ENCODE measurements around the gene MYL12B.
A peak's percentile ranks its signal among the peaks of the same experiment; 100 is the strongest.

MYL12B gene

GRCh38 chr18:3246635-3247239 is 15.2 kb upstream of the MYL12B start:
- no peaks in the 10 kb centered on the region for H3K9me3 ChIP-seq (ENCODE audit: control insufficient read depth, insufficient read depth, low read depth, low read length)
- H3K4me3 ChIP-seq (ENCODE audit: low read depth, low read length) = peak overlapping the region; percentile 21
- peaks cover 11% of the 10 kb centered on the region for H3K4me1 ChIP-seq (ENCODE audit: control insufficient read depth, insufficient read depth, low read length)
- H3K27ac ChIP-seq (ENCODE audit: extremely low read depth, low read depth, low read length) = peak overlapping the region; percentile 95
- peaks cover 0 to 3% of the 10 kb centered on the region in 2 experiments; a peak in 2 of 3 replicates for H3K36me3 ChIP-seq (ENCODE audit: control insufficient read depth in 2 of 2, insufficient read depth in 1 of 2, low read length in 2 of 2)
- CTCF ChIA-PET = interaction anchor here (0.5 to 4.8 kb wide), 48 partner anchors 9 to 719 kb away, joined by 3 to 84 read pairs (median 4); no protein-coding TSS in a partner anchor
- TF ChIP-seq ZNF335 (tag by site-specific recombination; conservative IDR thresholded peaks at IDR 0.05) = peak; percentile 24
- TF ChIP-seq ZNF777 (tag by site-specific recombination; IDR thresholded peaks at IDR 0.05; ENCODE audit: borderline replicate concordance) = 0 out of 2 replicates have a peak, but pooled peaks have one; percentile 26
- TF ChIP-seq, protein P1, sequence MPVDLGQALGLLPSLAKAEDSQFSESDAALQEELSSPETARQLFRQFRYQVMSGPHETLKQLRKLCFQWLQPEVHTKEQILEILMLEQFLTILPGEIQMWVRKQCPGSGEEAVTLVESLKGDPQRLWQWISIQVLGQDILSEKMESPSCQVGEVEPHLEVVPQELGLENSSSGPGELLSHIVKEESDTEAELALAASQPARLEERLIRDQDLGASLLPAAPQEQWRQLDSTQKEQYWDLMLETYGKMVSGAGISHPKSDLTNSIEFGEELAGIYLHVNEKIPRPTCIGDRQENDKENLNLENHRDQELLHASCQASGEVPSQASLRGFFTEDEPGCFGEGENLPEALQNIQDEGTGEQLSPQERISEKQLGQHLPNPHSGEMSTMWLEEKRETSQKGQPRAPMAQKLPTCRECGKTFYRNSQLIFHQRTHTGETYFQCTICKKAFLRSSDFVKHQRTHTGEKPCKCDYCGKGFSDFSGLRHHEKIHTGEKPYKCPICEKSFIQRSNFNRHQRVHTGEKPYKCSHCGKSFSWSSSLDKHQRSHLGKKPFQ (tag by site-specific recombination; IDR thresholded peaks at IDR 0.05) = no peak
- POLR2A ChIA-PET = interaction anchor here (0.9 to 2.4 kb wide), 7 partner anchors 10 to 418 kb away, joined by 3 to 18 read pairs (median 4); no protein-coding TSS in a partner anchor

GRCh38 chr18:3247240-3248061 is 14.5 kb upstream of the MYL12B start, which contains the start of gene MYL12A:
TSS of gene MYL12A (plus strand) at chr18:3247801. CDS start at chr18:3253248, 5,447 bp downstream.
- POLR2A ChIA-PET = interaction anchor here (0.6 to 2.4 kb wide), 10 partner anchors 9 to 688 kb away, joined by 3 to 18 read pairs (median 4); partner anchors contain the start of gene MYL12B
- H3K27ac ChIP-seq (ENCODE audit: extremely low read depth, low read depth, low read length) = peak within 1 kb of the TSS; percentile 95
- CTCF ChIA-PET = interaction anchor here (0.5 to 4.8 kb wide), 13 partner anchors 8 to 719 kb away, joined by 3 to 84 read pairs (median 4); no protein-coding TSS in a partner anchor
- no peaks in the 10 kb centered on the region for H3K9me3 ChIP-seq (ENCODE audit: control insufficient read depth, insufficient read depth, low read depth, low read length)
- peaks cover 11% of the 10 kb centered on the region for H3K4me1 ChIP-seq (ENCODE audit: control insufficient read depth, insufficient read depth, low read length)
- H3K36me3 ChIP-seq (ENCODE audit: control insufficient read depth in 2 of 2, insufficient read depth in 1 of 2, low read length in 2 of 2) = peaks cover 0 to 3% of the 10 kb centered on the region in 2 experiments; a peak in 2 of 3 replicates
- peak within 1 kb of the TSS; percentile 98 for H3K4me3 ChIP-seq (ENCODE audit: low read depth, low read length)
- TF ChIP-seq ZBTB11 (tag by site-specific recombination; conservative IDR thresholded peaks at IDR 0.05; ENCODE audit: low read depth) (peak; percentile 97), ZNF239 (tag by site-specific recombination; IDR thresholded peaks at IDR 0.05) (no peak), ZNF830 (tag by site-specific recombination; IDR thresholded peaks at IDR 0.05; ENCODE audit: low read depth) (no peak), OSR2 (tag by site-specific recombination; IDR thresholded peaks at IDR 0.05) (no peak), RBAK (tag by site-specific recombination; IDR thresholded peaks at IDR 0.05) (no peak), ZNF184 (tag by site-specific recombination; IDR thresholded peaks at IDR 0.05) (no peak), ZNF274 (IDR thresholded peaks at IDR 0.05; ENCODE audit: low read length) (no peak), ZNF274 (tag by site-specific recombination; IDR thresholded peaks at IDR 0.05; ENCODE audit: borderline replicate concordance) (no peak), ZNF664 (tag by site-specific recombination; IDR thresholded peaks at IDR 0.05) (no peak), BCL11A (tag by site-specific recombination; IDR thresholded peaks at IDR 0.05; ENCODE audit: low read depth) (peak; percentile 80; the same call in 1 of the 2 replicates), ZNF223 (tag by site-specific recombination; IDR thresholded peaks at IDR 0.05) (no peak), ZNF660 (tag by site-specific recombination; IDR thresholded peaks at IDR 0.05) (0 out of 2 replicates have a peak, but pooled peaks have one; percentile 12), ZSCAN4 (tag by site-specific recombination; IDR thresholded peaks at IDR 0.05) (no peak), ZNF501 (tag by site-specific recombination; IDR thresholded peaks at IDR 0.05) (peak; percentile 82), ZNF768 (tag by site-specific recombination; IDR thresholded peaks at IDR 0.05) (no peak)
- TF ChIP-seq, protein P2, sequence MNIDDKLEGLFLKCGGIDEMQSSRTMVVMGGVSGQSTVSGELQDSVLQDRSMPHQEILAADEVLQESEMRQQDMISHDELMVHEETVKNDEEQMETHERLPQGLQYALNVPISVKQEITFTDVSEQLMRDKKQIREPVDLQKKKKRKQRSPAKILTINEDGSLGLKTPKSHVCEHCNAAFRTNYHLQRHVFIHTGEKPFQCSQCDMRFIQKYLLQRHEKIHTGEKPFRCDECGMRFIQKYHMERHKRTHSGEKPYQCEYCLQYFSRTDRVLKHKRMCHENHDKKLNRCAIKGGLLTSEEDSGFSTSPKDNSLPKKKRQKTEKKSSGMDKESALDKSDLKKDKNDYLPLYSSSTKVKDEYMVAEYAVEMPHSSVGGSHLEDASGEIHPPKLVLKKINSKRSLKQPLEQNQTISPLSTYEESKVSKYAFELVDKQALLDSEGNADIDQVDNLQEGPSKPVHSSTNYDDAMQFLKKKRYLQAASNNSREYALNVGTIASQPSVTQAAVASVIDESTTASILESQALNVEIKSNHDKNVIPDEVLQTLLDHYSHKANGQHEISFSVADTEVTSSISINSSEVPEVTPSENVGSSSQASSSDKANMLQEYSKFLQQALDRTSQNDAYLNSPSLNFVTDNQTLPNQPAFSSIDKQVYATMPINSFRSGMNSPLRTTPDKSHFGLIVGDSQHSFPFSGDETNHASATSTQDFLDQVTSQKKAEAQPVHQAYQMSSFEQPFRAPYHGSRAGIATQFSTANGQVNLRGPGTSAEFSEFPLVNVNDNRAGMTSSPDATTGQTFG (tag by site-specific recombination; IDR thresholded peaks at IDR 0.05; ENCODE audit: borderline replicate concordance) = no peak
- TF ChIP-seq, protein P3, sequence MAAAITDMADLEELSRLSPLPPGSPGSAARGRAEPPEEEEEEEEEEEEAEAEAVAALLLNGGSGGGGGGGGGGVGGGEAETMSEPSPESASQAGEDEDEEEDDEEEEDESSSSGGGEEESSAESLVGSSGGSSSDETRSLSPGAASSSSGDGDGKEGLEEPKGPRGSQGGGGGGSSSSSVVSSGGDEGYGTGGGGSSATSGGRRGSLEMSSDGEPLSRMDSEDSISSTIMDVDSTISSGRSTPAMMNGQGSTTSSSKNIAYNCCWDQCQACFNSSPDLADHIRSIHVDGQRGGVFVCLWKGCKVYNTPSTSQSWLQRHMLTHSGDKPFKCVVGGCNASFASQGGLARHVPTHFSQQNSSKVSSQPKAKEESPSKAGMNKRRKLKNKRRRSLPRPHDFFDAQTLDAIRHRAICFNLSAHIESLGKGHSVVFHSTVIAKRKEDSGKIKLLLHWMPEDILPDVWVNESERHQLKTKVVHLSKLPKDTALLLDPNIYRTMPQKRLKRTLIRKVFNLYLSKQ (tag by site-specific recombination; IDR thresholded peaks at IDR 0.05; ENCODE audit: borderline replicate concordance) = no peak

Measured in HEK293 (cell line).